ENCODE measurements around the gene UBAC2. TPM values are rescaled to one million over a fixed set of nuclear protein-coding genes. Genes with fewer than 3 reads are reported as not detected.

The UBAC2 gene
- total RNA-seq, 4 donors from 2014 or later = 56.8 to 88.5 (median 77.7) TPM

DNA sequence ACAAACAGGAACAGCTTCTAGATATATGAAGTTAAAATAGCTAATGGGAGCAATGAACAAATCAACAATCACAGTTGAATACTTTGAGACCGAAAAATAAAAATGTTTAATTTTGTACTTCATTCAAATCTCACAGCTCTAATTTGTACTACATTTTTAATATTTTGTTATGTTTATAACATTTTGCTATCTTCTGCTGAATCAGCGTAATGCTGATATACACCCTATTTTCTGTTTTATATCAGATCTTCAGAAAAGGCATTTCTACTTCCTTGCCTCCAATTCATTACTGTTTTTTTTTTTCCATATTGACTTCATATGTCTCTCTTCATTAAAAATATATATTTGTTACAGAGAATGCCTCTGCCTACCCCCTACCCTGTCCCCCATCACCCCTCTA lies 134.4 kb downstream of the UBAC2 start:
- intact Hi-C loops (cut with DNase I) = no loop called here
- no peaks in the 10 kb centered on the region for H3K36me3 ChIP-seq
- no peaks in the 10 kb centered on the region for H3K27me3 ChIP-seq
- H3K4me3 ChIP-seq (replicated peaks in 1 of 3) = no peak overlapping the region
- no peak for DNase-seq
- no peak for TF ChIP-seq POLR2A (IDR thresholded peaks at IDR 0.05)
- TF ChIP-seq, protein P1, sequence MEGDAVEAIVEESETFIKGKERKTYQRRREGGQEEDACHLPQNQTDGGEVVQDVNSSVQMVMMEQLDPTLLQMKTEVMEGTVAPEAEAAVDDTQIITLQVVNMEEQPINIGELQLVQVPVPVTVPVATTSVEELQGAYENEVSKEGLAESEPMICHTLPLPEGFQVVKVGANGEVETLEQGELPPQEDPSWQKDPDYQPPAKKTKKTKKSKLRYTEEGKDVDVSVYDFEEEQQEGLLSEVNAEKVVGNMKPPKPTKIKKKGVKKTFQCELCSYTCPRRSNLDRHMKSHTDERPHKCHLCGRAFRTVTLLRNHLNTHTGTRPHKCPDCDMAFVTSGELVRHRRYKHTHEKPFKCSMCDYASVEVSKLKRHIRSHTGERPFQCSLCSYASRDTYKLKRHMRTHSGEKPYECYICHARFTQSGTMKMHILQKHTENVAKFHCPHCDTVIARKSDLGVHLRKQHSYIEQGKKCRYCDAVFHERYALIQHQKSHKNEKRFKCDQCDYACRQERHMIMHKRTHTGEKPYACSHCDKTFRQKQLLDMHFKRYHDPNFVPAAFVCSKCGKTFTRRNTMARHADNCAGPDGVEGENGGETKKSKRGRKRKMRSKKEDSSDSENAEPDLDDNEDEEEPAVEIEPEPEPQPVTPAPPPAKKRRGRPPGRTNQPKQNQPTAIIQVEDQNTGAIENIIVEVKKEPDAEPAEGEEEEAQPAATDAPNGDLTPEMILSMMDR (IDR thresholded peaks at IDR 0.05) = no peak
- H3K27ac ChIP-seq = no peak overlapping the region
- H3K4me1 ChIP-seq = peaks cover 0 to 3% of the 10 kb centered on the region in 2 donors
- no peaks in the 10 kb centered on the region for H3K9me3 ChIP-seq
- WGBS, 2 donors = 93 to 98% methylated on average over 2 of the region's 2 CpGs

DNA sequence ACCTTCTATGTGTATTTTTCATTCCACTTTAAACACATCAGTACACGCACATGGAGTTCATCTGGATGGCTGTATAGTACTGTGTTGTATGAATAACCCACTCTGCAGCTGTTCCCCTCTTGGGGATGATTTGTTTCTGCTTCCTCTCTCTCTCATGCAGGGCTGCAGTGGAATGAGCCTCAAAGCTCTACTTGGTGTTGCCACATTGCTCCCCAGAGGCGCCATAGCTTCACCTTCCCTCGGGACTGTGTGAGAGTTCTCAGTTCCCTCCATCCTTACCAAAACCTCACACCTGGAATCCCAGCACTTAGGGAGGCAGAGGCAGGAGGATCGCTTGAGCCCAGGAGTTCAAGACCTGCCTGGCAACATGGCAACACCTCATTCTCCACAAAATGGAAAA lies 134.9 kb downstream of the UBAC2 start:
- Histone ChIP-seq H3K36me3 (no peaks in the 10 kb centered on the region), H3K4me1 (peaks cover 0 to 3% of the 10 kb centered on the region in 2 donors), H3K27me3 (no peaks in the 10 kb centered on the region), H3K4me3 (replicated peaks in 1 of 3) (no peak overlapping the region), H3K27ac (no peak overlapping the region), H3K9me3 (no peaks in the 10 kb centered on the region)
- 84 to 95% methylated on average over 4 of the region's 4 CpGs for WGBS, 2 donors
- TF ChIP-seq POLR2A (IDR thresholded peaks at IDR 0.05) = no peak
- TF ChIP-seq, protein P1 (IDR thresholded peaks at IDR 0.05) = no peak
- DNase-seq = no peak
- intact Hi-C loops (cut with DNase I) = no loop called here

DNA sequence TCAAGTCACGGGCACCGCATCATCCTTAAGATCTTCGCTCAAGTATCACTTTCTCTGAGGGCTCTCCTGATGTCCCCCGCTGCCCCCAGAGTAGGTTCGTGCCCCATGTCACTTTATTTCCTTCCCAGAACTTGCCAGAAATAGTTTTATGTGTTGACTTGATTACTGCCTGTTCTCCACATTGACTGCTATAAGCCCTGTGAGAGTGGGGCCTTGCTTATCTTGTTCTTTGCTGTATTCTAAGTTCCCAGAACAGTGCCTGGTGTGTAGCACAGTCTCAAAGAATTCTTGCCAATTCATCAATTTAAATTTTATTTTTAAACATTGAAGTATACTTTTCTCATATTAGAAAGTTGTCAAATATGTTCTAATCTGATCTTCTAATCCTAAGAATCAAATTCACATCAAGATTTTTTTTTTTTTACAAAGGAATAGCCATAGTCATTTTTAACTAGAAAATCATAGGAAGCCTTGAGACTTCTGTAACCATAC lies 138.6 kb downstream of the UBAC2 start:
- no peak for TF ChIP-seq POLR2A (IDR thresholded peaks at IDR 0.05)
- TF ChIP-seq, protein P1 (IDR thresholded peaks at IDR 0.05) = no peak
- Histone ChIP-seq H3K36me3 (peaks cover 0 to 4% of the 10 kb centered on the region in 2 donors), H3K27me3 (no peaks in the 10 kb centered on the region), H3K9me3 (no peaks in the 10 kb centered on the region), H3K27ac (peak overlapping the region in 1 of 3 donors; percentile 45), H3K4me3 (replicated peaks in 1 of 3) (no peak overlapping the region), H3K4me1 (peaks cover 0 to 3% of the 10 kb centered on the region in 2 donors)
- 87 to 93% methylated on average over 5 of the region's 5 CpGs for WGBS, 2 donors
- intact Hi-C loops (cut with DNase I) = no loop called here
- DNase-seq = no peak

DNA sequence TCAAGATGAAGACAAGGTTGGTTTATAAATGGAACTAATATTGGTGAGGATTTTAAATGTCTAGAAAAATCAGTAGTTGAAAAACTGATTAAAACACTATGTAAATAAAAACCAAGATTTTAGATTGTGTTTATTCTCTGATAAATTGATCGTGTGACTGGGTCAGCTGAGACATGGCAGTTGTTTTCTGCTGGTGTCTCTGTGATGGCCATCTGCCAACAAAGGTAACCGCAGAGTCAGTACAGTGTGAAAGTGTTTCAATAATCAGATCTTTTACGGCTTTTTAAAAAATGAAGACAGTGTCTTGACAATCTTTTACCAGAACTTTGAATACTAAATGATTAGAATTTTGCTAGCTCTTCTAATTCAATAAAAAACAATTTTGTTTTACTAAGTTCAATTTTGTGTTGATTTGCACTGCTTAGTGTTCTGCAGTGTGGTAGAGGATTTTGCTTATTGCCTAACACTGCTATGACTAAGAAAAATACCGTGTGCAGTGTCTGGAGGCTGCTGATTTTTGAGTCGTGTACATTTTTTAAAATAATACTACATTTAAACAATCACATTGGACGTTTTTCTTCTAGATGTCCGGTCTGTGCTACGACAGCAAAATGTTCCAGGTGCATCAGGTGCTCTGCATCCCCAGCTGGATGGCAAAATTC lies 139.2 kb downstream of the UBAC2 start:
- Histone ChIP-seq H3K27me3 (no peaks in the 10 kb centered on the region), H3K4me1 (peaks cover 0 to 3% of the 10 kb centered on the region in 2 donors), H3K27ac (peak overlapping the region in 1 of 3 donors; percentile 45), H3K36me3 (peaks cover 0 to 4% of the 10 kb centered on the region in 2 donors), H3K9me3 (no peaks in the 10 kb centered on the region), H3K4me3 (replicated peaks in 1 of 3) (no peak overlapping the region)
- TF ChIP-seq, protein P1 (IDR thresholded peaks at IDR 0.05) = no peak
- no peak for TF ChIP-seq POLR2A (IDR thresholded peaks at IDR 0.05)
- intact Hi-C loops (cut with DNase I) = no loop called here
- DNase-seq = peak; percentile 26 to 52
- WGBS, 2 donors = 76 to 83% methylated on average over 8 of the region's 8 CpGs

DNA sequence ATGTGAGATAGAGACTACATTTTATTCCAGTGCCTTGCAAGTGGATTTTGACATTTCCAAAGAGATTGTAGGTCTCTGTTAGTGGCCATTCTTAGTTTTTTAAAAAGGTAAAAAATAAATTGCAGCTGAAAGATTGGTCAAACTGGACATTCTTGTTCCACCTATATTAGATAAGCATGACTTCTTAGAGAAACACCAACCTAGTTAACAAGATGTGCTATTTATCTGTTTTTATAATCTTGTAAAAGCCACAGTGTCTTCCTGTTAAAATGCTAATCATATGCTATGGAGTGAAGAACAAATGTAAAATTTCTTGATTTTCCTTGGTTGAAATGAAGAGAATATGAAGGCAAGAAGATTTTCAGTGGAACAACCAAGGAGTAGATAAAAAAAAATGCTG lies 140.0 kb downstream of the UBAC2 start:
- no peaks in the 10 kb centered on the region for H3K27me3 ChIP-seq
- DNase-seq = no peak
- intact Hi-C loops (cut with DNase I) = no loop called here
- H3K4me3 ChIP-seq (replicated peaks in 1 of 3) = no peak overlapping the region
- H3K36me3 ChIP-seq = peaks cover 0 to 4% of the 10 kb centered on the region in 2 donors
- H3K4me1 ChIP-seq = peaks cover 0 to 3% of the 10 kb centered on the region in 2 donors
- no peak overlapping the region for H3K27ac ChIP-seq
- TF ChIP-seq, protein P1 (IDR thresholded peaks at IDR 0.05) = no peak
- no peak for TF ChIP-seq POLR2A (IDR thresholded peaks at IDR 0.05)
- H3K9me3 ChIP-seq = no peaks in the 10 kb centered on the region
